NCI-H2227 treated with DMSO at 0.1 percent for 48 hours (cell line): ENCODE measurements around the gene CELSR1.
"Not testable (repeated sequence)": the region's sequence is repeated elsewhere in the genome, so short reads cannot be mapped to it uniquely, and the experiment has no call there.

Experiments used
- DNase-seq: peaks from one replicate; lab custom pipeline; 2025; lab: John Stamatoyannopoulos, UW

The CELSR1 gene

GRCh38 chr22:46532416-46532815 is 5.0 kb downstream of the CELSR1 start:
- DNase-seq: no peak

DNA sequence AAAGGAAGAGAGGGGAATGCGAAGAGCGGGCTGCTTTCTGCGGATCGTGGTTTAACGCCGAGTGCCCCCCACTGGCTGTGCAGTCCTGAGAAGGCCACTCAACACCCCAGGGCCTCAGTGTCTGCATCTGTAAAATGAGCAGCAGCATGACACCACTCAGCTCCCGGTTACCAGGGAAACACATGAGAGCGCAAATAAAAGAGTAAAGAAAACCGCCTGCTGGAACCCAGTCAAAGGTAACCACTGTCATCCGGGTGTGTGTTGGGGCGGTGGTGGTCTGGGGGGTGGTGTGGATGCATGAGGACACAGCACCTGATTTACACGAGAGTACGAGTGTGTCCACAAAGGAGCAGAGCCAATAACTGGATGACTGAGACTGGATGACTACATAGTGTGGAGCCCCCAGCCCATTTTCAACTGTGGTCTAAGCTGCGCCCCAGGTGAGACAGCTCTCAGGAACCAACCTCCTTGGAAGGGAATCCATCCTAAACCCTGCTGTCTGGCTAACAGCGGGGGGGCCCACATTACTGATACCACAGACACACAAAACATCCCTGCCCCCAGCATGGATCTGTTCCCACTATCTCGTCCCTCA is 5.7 kb downstream of the CELSR1 start:
- DNase-seq: no peak

DNA sequence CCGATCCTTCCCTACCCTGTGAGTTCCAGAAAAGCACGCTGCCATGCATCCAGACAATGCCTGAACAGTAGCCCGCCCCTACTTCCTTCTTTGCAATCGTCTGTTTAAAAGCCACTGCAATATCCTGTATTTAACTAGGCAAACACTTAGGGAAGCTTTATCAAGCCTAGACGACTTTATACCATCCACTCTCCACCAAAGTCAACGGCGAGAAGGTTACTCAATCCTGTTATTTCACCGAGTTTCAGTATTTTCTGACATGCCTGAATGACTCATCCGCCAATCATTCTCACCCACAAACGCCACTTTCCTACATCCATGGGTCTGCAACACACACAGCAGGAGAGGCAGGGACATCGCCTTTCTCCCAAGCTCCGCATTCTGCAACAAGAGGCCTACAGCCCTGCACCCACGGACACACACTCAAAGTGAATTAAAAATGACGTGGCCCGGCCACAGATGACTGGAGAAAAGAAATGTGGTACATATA is 9.3 kb downstream of the CELSR1 start:
- no peak for DNase-seq

DNA sequence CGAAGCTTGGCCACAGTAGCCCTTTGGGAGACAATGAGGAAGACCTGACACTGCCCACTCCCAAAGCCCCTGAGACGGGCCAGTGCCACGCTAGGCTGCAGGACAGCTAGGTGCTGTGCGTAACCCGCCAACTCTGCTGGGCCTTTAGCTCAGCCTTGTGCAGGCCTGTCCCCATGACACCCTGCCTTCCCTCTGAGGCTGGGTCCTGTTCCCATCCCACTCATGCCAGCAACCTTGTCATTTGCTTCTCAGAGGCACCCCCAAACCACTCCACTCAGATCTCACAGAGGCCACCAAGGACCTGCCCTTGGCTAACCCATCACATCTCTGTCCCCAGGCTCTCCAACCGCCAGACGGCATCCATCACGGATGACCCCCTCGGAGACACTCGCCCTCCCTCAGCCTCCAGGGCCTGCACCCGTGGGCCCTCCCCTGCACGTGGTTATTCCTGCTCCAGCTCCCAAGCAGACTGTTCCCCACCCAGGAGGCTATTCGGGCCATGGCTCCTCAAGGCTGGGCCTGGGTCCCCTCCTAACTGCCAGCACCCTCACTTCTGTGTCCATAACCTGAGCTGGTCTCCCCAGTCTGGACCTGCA is 11.1 kb downstream of the CELSR1 start:
- no peak for DNase-seq

GRCh38 chr22:46525389-46526243 is 11.8 kb downstream of the CELSR1 start:
- DNase-seq: no peak

DNA sequence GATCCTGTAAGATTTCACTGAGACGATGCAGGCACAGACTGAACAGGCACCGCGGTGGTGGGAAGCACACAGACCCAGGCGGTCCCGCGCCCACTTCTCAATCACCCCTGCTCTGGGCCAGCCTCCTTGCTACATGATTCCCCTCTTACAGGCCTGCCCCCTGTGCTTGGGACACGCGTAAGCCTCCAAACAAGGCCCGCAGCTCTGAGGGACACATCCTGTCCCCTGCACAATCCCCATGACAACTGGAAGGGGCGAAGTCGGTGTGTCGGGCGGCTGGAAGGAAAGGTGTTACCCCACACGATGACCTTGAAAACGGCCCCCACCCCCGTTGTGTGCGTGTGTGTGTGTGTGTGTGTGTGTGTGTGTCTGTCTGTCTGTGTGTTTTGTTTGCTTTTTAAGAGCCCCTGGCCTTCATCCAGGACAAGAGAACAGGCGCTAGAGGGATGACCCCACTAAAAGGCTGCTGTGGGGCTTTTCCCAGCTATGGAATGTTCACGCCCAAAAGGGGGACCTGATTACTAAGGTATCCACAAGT is 13.1 kb downstream of the CELSR1 start:
- DNase-seq: no peak

DNA sequence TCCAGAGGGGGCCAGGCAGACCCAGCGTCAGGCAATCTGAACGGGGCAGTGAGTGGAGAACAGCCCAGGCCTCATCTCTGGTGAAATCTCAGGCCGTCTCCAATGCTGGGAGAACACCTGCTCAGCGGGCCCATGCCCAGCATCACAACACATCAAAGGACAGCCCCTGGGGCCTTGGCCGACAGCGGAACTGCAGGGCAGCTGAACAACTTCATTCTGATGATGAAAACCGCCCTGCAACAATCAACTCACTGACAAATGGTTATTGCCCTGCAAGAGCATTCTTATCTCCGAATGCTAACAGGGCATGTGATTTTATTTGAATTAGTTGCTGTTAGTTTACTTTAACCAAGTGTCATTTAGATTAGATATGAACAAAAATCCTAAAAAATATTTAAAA is 14.6 kb downstream of the CELSR1 start:
- no peak for DNase-seq

- DNase-seq: no peak
Measured at GRCh38 chr22:46521994-46522393, 15.4 kb downstream of the CELSR1 start.

GRCh38 chr22:46520880-46521279 is 16.5 kb downstream of the CELSR1 start:
- no peak for DNase-seq

- no peak for DNase-seq
Measured at GRCh38 chr22:46519377-46519776, 18.0 kb downstream of the CELSR1 start.

- no peak for DNase-seq
Measured at GRCh38 chr22:46518542-46519325, 18.7 kb downstream of the CELSR1 start.

DNA sequence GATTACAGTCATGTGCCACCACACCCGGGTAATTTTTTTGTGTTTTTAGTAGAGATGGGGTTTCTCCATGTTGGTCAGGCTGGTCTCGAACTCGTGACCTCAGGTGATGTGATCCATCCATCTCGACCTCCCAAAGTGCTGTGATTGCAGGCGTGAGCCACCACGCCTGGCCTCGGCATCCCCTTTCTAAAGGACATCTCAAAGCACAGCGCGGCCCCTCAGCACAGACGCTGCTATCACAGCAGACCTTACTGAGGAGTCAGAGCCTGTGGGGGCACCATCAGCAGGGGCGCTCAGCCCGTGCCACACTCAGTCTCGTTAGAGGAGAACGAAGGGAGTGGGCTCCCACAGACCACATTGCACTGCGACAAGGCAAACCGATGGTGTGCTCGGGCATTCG is 19.4 kb downstream of the CELSR1 start:
- no peak for DNase-seq

- no peak for DNase-seq
Measured at GRCh38 chr22:46517255-46517761, 20.1 kb downstream of the CELSR1 start.

- no peak for DNase-seq
Measured at GRCh38 chr22:46516638-46517037, 20.8 kb downstream of the CELSR1 start.

DNA sequence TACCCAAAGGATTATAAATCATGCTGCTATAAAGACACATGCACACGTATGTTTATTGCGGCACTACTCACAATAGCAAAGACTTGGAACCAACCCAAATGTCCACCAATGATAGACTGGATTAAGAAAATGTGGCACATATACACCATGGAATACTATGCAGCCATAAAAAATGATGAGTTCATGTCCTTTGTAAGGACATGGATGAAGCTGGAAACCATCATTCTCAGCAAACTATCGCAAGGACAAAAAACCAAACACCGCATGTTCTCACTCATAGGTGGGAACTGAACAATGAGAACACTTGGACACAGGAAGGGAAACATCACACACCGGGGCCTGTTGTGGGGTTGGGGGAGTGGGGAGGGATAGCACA is 21.3 kb downstream of the CELSR1 start:
- DNase-seq: not testable (repeated sequence)

- DNase-seq: no peak
Measured at GRCh38 chr22:46515208-46516111, 22.0 kb downstream of the CELSR1 start.

DNA sequence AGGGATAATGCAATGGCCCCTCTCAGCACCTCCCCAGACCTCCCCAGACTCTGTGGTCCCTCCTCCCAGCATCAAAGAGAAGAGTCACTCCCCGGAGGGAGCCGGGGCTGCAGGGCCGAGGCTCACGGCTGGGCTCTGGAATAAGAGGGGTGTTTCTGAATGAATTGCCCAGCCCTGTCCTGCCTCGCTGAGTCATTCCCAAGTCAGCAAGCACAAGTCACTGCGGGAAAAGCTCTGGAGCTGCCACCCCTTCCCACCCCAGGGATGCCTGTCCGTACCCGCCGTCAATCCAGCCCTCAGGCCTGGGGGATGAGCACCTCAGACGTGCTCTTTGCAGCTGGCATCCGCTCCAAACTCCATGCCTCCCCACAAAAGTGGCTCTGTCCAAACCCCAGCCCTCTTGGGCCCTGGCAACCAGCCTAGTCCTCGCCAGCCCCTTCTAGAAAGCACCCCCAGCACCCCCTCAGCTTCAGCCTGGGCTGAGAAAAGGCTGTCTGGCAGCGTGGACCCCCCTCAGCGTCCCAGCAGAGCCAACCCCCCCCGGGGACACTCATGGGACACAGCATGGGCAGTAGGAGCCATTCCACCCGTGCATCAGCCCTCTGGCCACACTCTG is 22.7 kb downstream of the CELSR1 start:
- DNase-seq: no peak

DNA sequence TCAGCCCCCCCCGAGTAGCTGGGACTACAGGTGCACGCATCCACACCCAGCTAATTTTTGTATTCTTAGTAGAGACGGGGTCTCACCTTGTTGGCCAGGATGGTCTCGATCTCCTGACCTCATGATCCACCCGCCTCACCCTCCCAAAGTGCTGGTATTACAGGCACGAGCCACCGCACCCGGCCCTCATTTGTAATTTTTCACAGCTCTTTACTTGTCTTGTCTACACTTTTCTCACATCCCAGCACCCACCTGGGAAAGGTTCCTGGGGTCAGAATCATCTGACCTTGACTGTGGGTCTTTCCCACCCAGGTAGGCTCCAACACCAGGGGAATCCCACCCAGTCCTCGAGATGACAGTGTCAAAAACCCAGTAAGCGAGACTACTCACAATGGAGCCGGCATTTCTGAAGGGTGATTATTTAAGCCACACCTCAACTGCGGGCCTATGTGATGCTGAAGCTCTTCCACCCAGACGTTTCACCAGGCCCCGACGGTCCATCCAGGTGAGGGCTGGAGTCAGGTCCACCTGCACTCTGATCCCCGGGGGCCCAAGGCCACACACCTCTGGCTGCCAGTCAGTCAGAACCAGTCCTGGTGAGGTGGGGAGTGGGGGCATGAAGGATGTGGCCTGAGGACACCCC is 23.4 kb downstream of the CELSR1 start:
- DNase-seq: no peak

DNA sequence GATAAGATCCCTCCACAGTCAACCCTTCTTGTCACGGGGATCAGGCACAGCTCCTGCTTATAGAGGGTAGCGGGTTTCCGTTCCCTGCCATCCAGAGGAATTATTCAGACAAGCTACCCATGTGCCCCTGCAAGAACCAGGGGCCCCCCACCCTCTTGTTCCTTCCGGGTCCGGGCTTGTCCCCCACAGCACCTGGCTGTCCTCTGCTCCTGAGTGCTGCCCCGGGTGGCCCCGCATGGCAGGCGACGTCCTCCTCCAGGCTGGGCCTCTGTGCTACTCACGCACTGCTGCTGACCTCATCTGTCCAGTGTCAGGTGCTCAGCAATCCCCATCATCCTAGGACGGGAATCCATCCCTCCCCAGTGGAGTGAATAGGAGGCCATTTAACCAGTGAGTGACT is 24.7 kb downstream of the CELSR1 start:
- no peak for DNase-seq

- DNase-seq: no peak
Measured at GRCh38 chr22:46512039-46512370, 25.4 kb downstream of the CELSR1 start.
